Measurements from ENCODE around the gene PAPOLA. TPM values are rescaled to one million over a fixed set of nuclear protein-coding genes. Genes with fewer than 3 reads are reported as not detected.

Gene PAPOLA
- total RNA-seq (100 to 1,000 TPM; 124 to 285 TPM), polyA plus RNA-seq (10 to 100 TPM; 62.2 to 68.6 TPM)
- long read RNA-seq, donor 1, full-length matches to known transcripts = 60 of 93 reads
- long read RNA-seq, donor 1, partial matches to known transcripts = 33 of 93 reads
- long read RNA-seq, donor 1, other reads (novel, unspliced or antisense) = 0 of 93 reads
- long read RNA-seq, donor 2, full-length matches to known transcripts = 21 of 34 reads
- long read RNA-seq, donor 2, partial matches to known transcripts = 13 of 34 reads
- long read RNA-seq, donor 2, other reads (novel, unspliced or antisense) = 0 of 34 reads
- long read RNA-seq, donor 3, full-length matches to known transcripts = 33 of 48 reads
- long read RNA-seq, donor 3, partial matches to known transcripts = 15 of 48 reads
- long read RNA-seq, donor 3, other reads (novel, unspliced or antisense) = 0 of 48 reads
- long read RNA-seq, donor 4, full-length matches to known transcripts = 13 of 27 reads
- long read RNA-seq, donor 4, partial matches to known transcripts = 14 of 27 reads
- long read RNA-seq, donor 4, other reads (novel, unspliced or antisense) = 0 of 27 reads
- long read RNA-seq, donor 5, full-length matches to known transcripts = 61 of 109 reads
- long read RNA-seq, donor 5, partial matches to known transcripts = 48 of 109 reads
- long read RNA-seq, donor 5, other reads (novel, unspliced or antisense) = 0 of 109 reads

GRCh38 chr14:96501740-96502620, at the start of gene PAPOLA:
PAPOLA (plus strand) TSS chr14:96502382; CDS start chr14:96502593, 211 bp downstream.
- WGBS, 2 donors = 0% methylated on average over 71 to 87 of the region's 87 CpGs
- no peaks in the 10 kb centered on the region for H3K36me3 ChIP-seq (ENCODE audit: control insufficient read depth in 4 of 4, insufficient read depth in 4 of 4, low read length in 4 of 4)
- H3K4me1 ChIP-seq (ENCODE audit: control insufficient read depth in 5 of 5, insufficient read depth in 5 of 5, low read length in 5 of 5) = peaks cover 0 to 25% (median 16%) of the 10 kb centered on the region in 5 donors
- H3K4me3 ChIP-seq = peak within 1 kb of the TSS; percentile 94
- peak; percentile 98 for ATAC-seq (ENCODE audit: insufficient read depth, low FRiP score)
- H3K27me3 ChIP-seq (ENCODE audit: control insufficient read depth in 3 of 3, insufficient read depth in 3 of 3, low read length in 2 of 3) = no peaks in the 10 kb centered on the region
- H3K9ac ChIP-seq (ENCODE audit: insufficient read depth in 1 of 2, low read length in 2 of 2) = peak within 1 kb of the TSS; percentile 84 to 96
- H3K9me3 ChIP-seq (ENCODE audit: control insufficient read depth in 4 of 4, insufficient read depth in 3 of 4, low read length in 3 of 4) = peaks cover 0 to 2% (median 0%) of the 10 kb centered on the region in 4 donors
- no peak for TF ChIP-seq CTCF (IDR thresholded peaks at IDR 0.05; ENCODE audit: control extremely low read depth, extremely low read depth)
- H3K27ac ChIP-seq (ENCODE audit: low read depth in 1 of 2, low read length in 1 of 2) = peak within 1 kb of the TSS; percentile 92 to 97
- peak; percentile 96 to 98 (median 96) for DNase-seq

DNA sequence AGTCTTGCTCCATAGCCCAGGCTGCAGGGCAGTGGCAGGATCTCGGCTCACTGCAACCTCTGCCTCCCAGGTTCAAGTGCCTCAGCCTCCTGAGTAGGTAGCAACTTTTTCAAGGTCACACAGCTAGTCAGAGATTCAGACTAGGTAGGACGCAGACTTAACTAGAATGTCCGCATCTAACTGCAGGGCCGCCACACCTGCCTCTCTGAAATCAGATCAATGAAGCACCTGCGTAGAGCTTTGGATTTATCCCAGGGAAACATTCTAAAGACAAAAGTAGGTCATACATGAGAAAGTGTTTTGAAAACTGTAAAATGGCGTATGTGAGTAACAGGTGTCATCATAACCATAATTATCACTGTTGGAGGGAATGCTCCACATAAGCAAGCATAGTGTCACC, 49.5 kb upstream of the PAPOLA start:
- WGBS, 2 donors = 95 to 97% methylated on average over 6 of the region's 6 CpGs
- TF ChIP-seq CTCF (IDR thresholded peaks at IDR 0.05; ENCODE audit: control extremely low read depth, extremely low read depth) = no peak
- no peak for ATAC-seq (ENCODE audit: insufficient read depth, low FRiP score)
- Histone ChIP-seq H3K9me3 (ENCODE audit: control insufficient read depth in 4 of 4, insufficient read depth in 3 of 4, low read length in 3 of 4) (peaks cover 0 to 2% (median 0%) of the 10 kb centered on the region in 4 donors), H3K27me3 (ENCODE audit: control insufficient read depth in 3 of 3, insufficient read depth in 3 of 3, low read length in 2 of 3) (no peaks in the 10 kb centered on the region), H3K36me3 (ENCODE audit: control insufficient read depth in 4 of 4, insufficient read depth in 4 of 4, low read length in 4 of 4) (no peaks in the 10 kb centered on the region), H3K4me3 (no peak overlapping the region), H3K27ac (ENCODE audit: low read depth in 1 of 2, low read length in 1 of 2) (no peak overlapping the region), H3K4me1 (ENCODE audit: control insufficient read depth in 5 of 5, insufficient read depth in 5 of 5, low read length in 5 of 5) (no peaks in the 10 kb centered on the region), H3K9ac (ENCODE audit: insufficient read depth in 1 of 2, low read length in 2 of 2) (no peak overlapping the region)
- no peak for DNase-seq

DNA sequence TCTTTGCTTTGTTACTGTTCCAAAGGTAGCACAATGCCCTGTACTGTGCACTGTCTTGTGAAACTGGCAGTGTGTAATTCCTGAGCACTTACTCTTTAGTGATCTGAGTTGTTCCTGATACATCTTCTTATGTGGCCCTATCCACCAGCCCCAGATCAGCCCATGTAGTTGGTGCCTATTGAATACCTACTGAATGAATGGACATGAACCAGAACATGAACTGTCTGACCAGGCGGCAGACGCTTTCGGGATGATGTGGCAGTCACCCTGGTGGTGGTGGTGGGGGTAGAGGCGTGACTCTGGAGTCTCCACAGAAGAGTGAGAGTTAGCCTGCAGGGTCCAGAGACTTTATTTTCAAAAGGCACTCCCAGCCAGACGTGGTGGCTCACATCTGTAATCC, 46.6 kb upstream of the PAPOLA start:
- Histone ChIP-seq H3K27ac (ENCODE audit: low read depth in 1 of 2, low read length in 1 of 2) (no peak overlapping the region), H3K4me1 (ENCODE audit: control insufficient read depth in 5 of 5, insufficient read depth in 5 of 5, low read length in 5 of 5) (no peaks in the 10 kb centered on the region), H3K4me3 (no peak overlapping the region), H3K9ac (ENCODE audit: insufficient read depth in 1 of 2, low read length in 2 of 2) (no peak overlapping the region), H3K36me3 (ENCODE audit: control insufficient read depth in 4 of 4, insufficient read depth in 4 of 4, low read length in 4 of 4) (no peaks in the 10 kb centered on the region), H3K9me3 (ENCODE audit: control insufficient read depth in 4 of 4, insufficient read depth in 3 of 4, low read length in 3 of 4) (peaks cover 0 to 2% (median 0%) of the 10 kb centered on the region in 4 donors), H3K27me3 (ENCODE audit: control insufficient read depth in 3 of 3, insufficient read depth in 3 of 3, low read length in 2 of 3) (no peaks in the 10 kb centered on the region)
- WGBS, 2 donors = 88 to 89% methylated on average over 5 of the region's 5 CpGs
- DNase-seq (no peak), ATAC-seq (ENCODE audit: insufficient read depth, low FRiP score) (no peak)
- no peak for TF ChIP-seq CTCF (IDR thresholded peaks at IDR 0.05; ENCODE audit: control extremely low read depth, extremely low read depth)
